K562 (cell line): ENCODE measurements around the gene ASXL2. TPM values are rescaled to one million over a fixed set of nuclear protein-coding genes. Genes with fewer than 3 reads are reported as not detected.

Source experiments
- ASH1L ChIP-seq: fragments of 450-650 bp; IDR thresholded peaks from 2 replicates; pipeline ENCODE4 v1.6.1; 2018; ENCODE audit warnings: borderline replicate concordance, mild to moderate bottlenecking, low read depth; ENCODE audit not compliant: partially characterized antibody
- BHLHE40 ChIP-seq: IDR thresholded peaks from 2 replicates; pipeline ENCODE4 v1.6.1; 2011; ENCODE audit warnings: low read length, improper control_type of control experiment
- CCNT2 ChIP-seq: IDR thresholded peaks from 2 replicates; pipeline ENCODE4 v1.6.1; 2011; ENCODE audit warnings: borderline replicate concordance, low read depth, mild to moderate bottlenecking, moderate library complexity, mixed read lengths, low read length; ENCODE audit not compliant: insufficient read length; ENCODE audit errors: extremely low read depth
- CREB1 ChIP-seq, 2 experiments: sonication (generic) in 1 of 2; formaldehyde crosslinking in 1 of 2; IDR thresholded peaks; 2 replicates each; pipeline versions ENCODE4 v1.6.1 to v1.8.0; 2012 to 2022; ENCODE audit warnings: inconsistent platforms in 1 of 2, mild to moderate bottlenecking in 1 of 2, missing genetic modification reagents in 1 of 2, moderate library complexity in 1 of 2
- FOXK1 ChIP-seq: sonication (generic); formaldehyde crosslinking; IDR thresholded peaks from 2 replicates; pipeline ENCODE4 v1.8.0; 2022; ENCODE audit warnings: missing genetic modification reagents, mild to moderate bottlenecking, borderline replicate concordance
- FOXK2 ChIP-seq, 2 experiments: fragments of 450-650 bp; IDR thresholded peaks in 1 of 2; conservative IDR thresholded peaks in 1 of 2; 2 replicates each; pipeline ENCODE4 v1.6.1; 2016; ENCODE audit warnings: low read depth in 2 of 2, mild to moderate bottlenecking in 1 of 2
- GABPA ChIP-seq: fragments of 200-800 bp; sonication (Bioruptor generic); conservative IDR thresholded peaks from 2 replicates; pipeline ENCODE4 v1.6.1; 2016; ENCODE audit warnings: low read depth, missing genetic modification characterization, missing compliant biosample characterization
- HCFC1 ChIP-seq: IDR thresholded peaks from 2 replicates; pipeline ENCODE4 v1.6.1; 2012; ENCODE audit warnings: low read depth, low read length, improper control_type of control experiment
- HNRNPUL1 ChIP-seq: fragments of 200-400 bp; formaldehyde crosslinking; IDR thresholded peaks from 2 replicates; pipeline ENCODE4 v1.6.1; 2017; ENCODE audit warnings: low read length
- JUNB ChIP-seq: fragments of 450-650 bp; formaldehyde crosslinking; conservative IDR thresholded peaks from 2 replicates; pipeline ENCODE4 v1.4.0; 2020; ENCODE audit warnings: mild to moderate bottlenecking
- MBD2 ChIP-seq: sonication (generic); IDR thresholded peaks from 2 replicates; pipeline ENCODE4 v1.6.1; 2016; ENCODE audit warnings: low read depth, borderline replicate concordance
- MEF2A ChIP-seq: IDR thresholded peaks from 2 replicates; pipeline ENCODE4 v1.6.1; 2011; ENCODE audit warnings: low read depth, mild to moderate bottlenecking, low read length, moderate library complexity; ENCODE audit not compliant: control insufficient read depth
- NCOA1 ChIP-seq: fragments of 450-650 bp; IDR thresholded peaks from 2 replicates; pipeline ENCODE4 v1.6.1; 2016; ENCODE audit warnings: low read depth
- PHF21A ChIP-seq: fragments of 450-650 bp; IDR thresholded peaks from 2 replicates; pipeline ENCODE4 v1.6.1; 2017; ENCODE audit warnings: low read depth, borderline replicate concordance
- POU5F1 ChIP-seq: fragments of 150-350 bp; IDR thresholded peaks from 2 replicates; pipeline ENCODE4 v1.6.1; 2014; ENCODE audit warnings: borderline replicate concordance, low read length, low read depth, mild to moderate bottlenecking; ENCODE audit not compliant: partially characterized antibody
- RBFOX2 ChIP-seq: fragments of 200-400 bp; formaldehyde crosslinking; IDR thresholded peaks from 2 replicates; pipeline ENCODE4 v1.6.1; 2017; ENCODE audit warnings: low read depth, mild to moderate bottlenecking, low read length, moderate library complexity
- TAL1 ChIP-seq: fragments of 450-650 bp; IDR thresholded peaks from 2 replicates; pipeline ENCODE4 v1.6.1; 2016; ENCODE audit warnings: mild to moderate bottlenecking
- TBL1XR1 ChIP-seq, 2 experiments: IDR thresholded peaks; 2 replicates each; pipeline ENCODE4 v1.6.1; 2012; ENCODE audit warnings: improper control_type of control experiment in 2 of 2, low read length in 2 of 2, mild to moderate bottlenecking in 1 of 2
- TBP ChIP-seq: optimal IDR thresholded peaks from 2 replicates; pipeline ENCODE3; 2011; ENCODE audit warnings: low read depth, low read length, improper control_type of control experiment
- TRIM24 ChIP-seq, 2 experiments: fragments of 450-650 bp; IDR thresholded peaks; 2 replicates each; pipeline ENCODE4 v1.6.1; 2016
- ZNF212 ChIP-seq: fragments of 450-650 bp; formaldehyde crosslinking; IDR thresholded peaks from 2 replicates; pipeline ENCODE4 v1.4.0; 2020; ENCODE audit warnings: mild to moderate bottlenecking
- ZNF263 ChIP-seq: sonication (generic); formaldehyde crosslinking; IDR thresholded peaks from 2 replicates; pipeline ENCODE4 v1.8.0; 2022; ENCODE audit warnings: mild to moderate bottlenecking, missing genetic modification reagents, borderline replicate concordance
- ZNF354B ChIP-seq: fragments of 250-450 bp; sonication (Bioruptor Pico); IDR thresholded peaks from 2 replicates; pipeline ENCODE4 v1.4.0; 2020
- polyA plus RNA-seq, 8 experiments: library from polyadenylated mRNA; depleted of rRNA in 4 of 8; stranded (reverse) in 5 of 8; unstranded in 3 of 8; fragments of >200 nt; fragmentation: Nextera tagmentation in 2 of 8; fragmentation: Illumina TruSeq in 1 of 8; extraction: Ambion mirVana in 2 of 8; extraction: Trizol in 1 of 8; gene quantifications; 2 replicates each; pipeline versions ENCODE4 v1.2.1 to v1.2.3, GENCODE V29; 2011 to 2014; ENCODE audit warnings: inconsistent platforms in 1 of 8, missing spikeins in 1 of 8
- total RNA-seq, 7 experiments: library from RNA; depleted of rRNA in 6 of 7; stranded (reverse); fragments of >200 nt in 6 of 7; fragmentation: Illumina TruSeq in 2 of 7; extraction: Trizol in 2 of 7; gene quantifications; 2 replicates each; pipeline versions ENCODE4 v1.2.1 to v1.2.3, GENCODE V29; 2011 to 2021; ENCODE audit warnings: low replicate concordance in 1 of 7
- TF ChIP-seq, protein P1 (sequence below): sonication (generic); formaldehyde crosslinking; IDR thresholded peaks from 2 replicates; pipeline ENCODE4 v1.8.0; 2022; ENCODE audit warnings: missing genetic modification reagents, mild to moderate bottlenecking, borderline replicate concordance
- TF ChIP-seq, protein P2 (sequence below): fragments of 450-650 bp; formaldehyde crosslinking; IDR thresholded peaks from 2 replicates; pipeline ENCODE4 v1.4.0; 2020; ENCODE audit warnings: mild to moderate bottlenecking, moderate library complexity
- TF ChIP-seq, protein P3 (sequence below), 3 experiments: fragments of 200-800 bp in 1 of 3; sonication (Bioruptor generic) in 1 of 3; sonication (generic) in 1 of 3; formaldehyde crosslinking in 1 of 3; IDR thresholded peaks; 2 replicates each; pipeline versions ENCODE4 v1.6.1 to v1.8.0; 2016 to 2022; ENCODE audit warnings: mild to moderate bottlenecking in 2 of 3, missing compliant biosample characterization in 2 of 3, missing genetic modification characterization in 2 of 3, missing genetic modification reagents in 1 of 3

Gene ASXL2
- total and polyA plus RNA-seq, 9 of the 15 experiments (the other 6 are each of a cell fraction or from before 2014, with no cell fraction given), result 2.2 to 25.9 (median 9.0) TPM

DNA sequence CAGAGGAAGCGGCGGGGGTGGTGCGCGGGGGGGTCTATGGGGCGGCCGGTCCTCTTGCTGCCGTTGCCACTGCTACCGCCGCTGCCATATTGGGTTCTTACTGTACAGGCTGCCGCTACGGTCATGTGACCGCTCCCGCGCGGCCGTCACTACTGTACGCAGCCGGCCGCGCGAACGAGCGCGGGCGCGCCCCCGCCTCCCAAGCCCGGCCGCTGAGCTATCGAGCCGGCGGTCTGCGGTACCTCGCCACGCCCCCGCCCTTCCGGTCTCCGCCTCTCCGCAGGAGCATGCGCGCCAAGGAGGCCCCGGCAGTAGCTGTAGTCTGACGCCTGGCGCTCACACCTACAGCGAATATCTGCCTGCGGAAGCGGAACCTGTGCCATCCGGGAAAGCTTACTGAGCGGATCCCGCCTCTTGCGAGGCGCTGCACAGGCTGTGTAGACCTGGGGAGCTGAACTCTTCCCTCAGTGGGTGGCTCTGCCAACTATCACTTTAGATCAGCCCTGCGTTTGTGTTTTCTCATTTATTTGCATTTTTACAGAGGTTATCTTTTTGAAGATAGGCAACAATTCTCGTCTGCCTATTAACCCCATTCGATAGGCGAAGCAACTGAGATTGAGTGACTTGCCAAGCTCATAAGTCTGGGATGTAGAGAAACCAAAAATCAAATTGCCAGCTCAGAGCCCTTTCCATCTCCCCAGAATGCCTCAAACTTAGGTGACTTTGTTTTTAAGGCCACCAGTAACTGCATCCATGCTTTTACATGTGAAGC, at the start of gene ASXL2 (continued):
- TF ChIP-seq RBFOX2 (peak; percentile 84), HCFC1 (peak; percentile 64), HNRNPUL1 (no peak), GABPA (tag) (peak; percentile 92), BHLHE40 (peak; percentile 71), PHF21A (no peak), TAL1 (no peak), TBP (peak; percentile 88), ASH1L (no peak), ZNF263 (CRISPR knock-in tag) (no peak), TBL1XR1 (IDR thresholded peaks at IDR 0.05; ENCODE audit: low read length in 2 of 2) (peak in 1 of 2 experiments; percentile 11; a peak in 1 of 4 replicates), FOXK2 (conservative IDR thresholded peaks at IDR 0.05 in 1 of 2, IDR thresholded peaks at IDR 0.05 in 1 of 2; ENCODE audit: low read depth in 2 of 2) (peak; percentile 23 to 61; a peak in 3 of 4 replicates), CREB1 (IDR thresholded peaks at IDR 0.05) (peak; percentile 68), CREB1 (CRISPR knock-in tag; IDR thresholded peaks at IDR 0.05) (peak; percentile 64; the same call in 1 of the 2 replicates), NCOA1 (peak; percentile 40; the same call in 1 of the 2 replicates), CCNT2 (peak; percentile 91), JUNB (no peak), MEF2A (no peak), MBD2 (0 out of 2 replicates have a peak, but pooled peaks have one; percentile 55), POU5F1 (peak; percentile 42), FOXK1 (0 out of 2 replicates have a peak, but pooled peaks have one; percentile 63), TRIM24 (IDR thresholded peaks at IDR 0.05) (no peak), ZNF212 (CRISPR knock-in tag) (no peak), ZNF354B (CRISPR knock-in tag) (no peak)
- TF ChIP-seq, protein P1, sequence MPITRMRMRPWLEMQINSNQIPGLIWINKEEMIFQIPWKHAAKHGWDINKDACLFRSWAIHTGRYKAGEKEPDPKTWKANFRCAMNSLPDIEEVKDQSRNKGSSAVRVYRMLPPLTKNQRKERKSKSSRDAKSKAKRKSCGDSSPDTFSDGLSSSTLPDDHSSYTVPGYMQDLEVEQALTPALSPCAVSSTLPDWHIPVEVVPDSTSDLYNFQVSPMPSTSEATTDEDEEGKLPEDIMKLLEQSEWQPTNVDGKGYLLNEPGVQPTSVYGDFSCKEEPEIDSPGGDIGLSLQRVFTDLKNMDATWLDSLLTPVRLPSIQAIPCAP, result no peak
- TF ChIP-seq, protein P2, sequence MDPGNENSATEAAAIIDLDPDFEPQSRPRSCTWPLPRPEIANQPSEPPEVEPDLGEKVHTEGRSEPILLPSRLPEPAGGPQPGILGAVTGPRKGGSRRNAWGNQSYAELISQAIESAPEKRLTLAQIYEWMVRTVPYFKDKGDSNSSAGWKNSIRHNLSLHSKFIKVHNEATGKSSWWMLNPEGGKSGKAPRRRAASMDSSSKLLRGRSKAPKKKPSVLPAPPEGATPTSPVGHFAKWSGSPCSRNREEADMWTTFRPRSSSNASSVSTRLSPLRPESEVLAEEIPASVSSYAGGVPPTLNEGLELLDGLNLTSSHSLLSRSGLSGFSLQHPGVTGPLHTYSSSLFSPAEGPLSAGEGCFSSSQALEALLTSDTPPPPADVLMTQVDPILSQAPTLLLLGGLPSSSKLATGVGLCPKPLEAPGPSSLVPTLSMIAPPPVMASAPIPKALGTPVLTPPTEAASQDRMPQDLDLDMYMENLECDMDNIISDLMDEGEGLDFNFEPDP (CRISPR knock-in tag), result no peak
- TF ChIP-seq, protein P3, sequence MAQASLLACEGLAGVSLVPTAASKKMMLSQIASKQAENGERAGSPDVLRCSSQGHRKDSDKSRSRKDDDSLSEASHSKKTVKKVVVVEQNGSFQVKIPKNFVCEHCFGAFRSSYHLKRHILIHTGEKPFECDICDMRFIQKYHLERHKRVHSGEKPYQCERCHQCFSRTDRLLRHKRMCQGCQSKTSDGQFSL (CRISPR knock-in tag; IDR thresholded peaks at IDR 0.05), result no peak
- TF ChIP-seq, protein P3 (tag; IDR thresholded peaks at IDR 0.05), result no peak
